ENCODE results near the gene CHST7.

The CHST7 gene

DNA sequence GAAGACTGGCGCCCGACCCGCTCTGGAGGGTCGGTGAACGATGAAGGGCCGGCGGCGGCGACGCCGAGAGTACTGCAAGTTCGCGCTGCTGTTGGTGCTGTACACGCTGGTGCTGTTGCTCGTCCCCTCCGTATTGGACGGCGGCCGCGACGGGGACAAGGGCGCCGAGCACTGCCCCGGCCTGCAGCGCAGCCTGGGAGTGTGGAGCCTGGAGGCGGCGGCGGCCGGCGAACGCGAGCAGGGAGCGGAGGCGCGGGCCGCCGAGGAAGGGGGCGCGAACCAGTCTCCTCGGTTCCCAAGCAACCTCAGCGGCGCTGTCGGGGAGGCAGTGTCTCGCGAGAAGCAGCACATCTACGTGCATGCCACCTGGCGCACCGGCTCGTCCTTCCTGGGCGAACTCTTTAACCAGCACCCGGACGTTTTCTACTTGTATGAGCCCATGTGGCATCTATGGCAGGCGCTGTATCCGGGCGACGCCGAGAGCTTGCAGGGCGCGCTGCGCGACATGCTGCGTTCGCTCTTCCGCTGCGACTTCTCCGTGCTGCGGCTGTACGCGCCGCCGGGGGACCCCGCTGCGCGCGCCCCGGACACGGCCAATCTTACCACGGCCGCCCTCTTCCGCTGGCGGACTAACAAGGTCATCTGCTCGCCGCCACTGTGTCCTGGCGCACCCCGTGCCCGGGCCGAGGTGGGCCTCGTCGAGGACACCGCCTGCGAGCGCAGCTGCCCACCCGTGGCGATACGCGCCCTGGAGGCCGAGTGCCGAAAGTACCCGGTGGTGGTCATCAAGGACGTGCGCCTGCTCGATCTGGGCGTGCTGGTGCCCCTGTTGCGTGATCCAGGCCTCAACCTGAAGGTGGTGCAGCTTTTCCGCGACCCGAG, 568 bp downstream of the CHST7 start:
- DNase-seq = no peak

GRCh38 chrX:46574774-46575381, 1.3 kb downstream of the CHST7 start:
- DNase-seq = no peak

DNA sequence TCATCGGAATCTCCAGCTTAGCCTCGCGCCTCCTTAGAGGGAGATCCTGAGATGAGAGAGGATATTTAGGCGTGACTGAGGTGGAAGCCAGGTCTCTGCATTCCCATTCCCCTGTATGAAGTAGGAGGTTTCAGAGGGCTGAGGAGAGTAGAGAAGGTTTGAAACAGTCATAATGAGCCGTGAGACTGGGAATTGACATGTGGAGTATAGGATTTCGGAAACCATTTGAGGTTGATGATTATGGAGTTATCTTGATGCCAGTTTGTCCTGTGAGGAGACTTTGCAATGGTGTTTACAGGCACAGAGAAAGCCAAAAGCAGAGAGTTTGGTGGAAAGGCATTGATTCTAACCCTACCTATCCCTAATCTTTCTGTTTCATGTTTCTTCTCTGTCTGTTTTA, 2.0 kb downstream of the CHST7 start:
- no peak for DNase-seq

DNA sequence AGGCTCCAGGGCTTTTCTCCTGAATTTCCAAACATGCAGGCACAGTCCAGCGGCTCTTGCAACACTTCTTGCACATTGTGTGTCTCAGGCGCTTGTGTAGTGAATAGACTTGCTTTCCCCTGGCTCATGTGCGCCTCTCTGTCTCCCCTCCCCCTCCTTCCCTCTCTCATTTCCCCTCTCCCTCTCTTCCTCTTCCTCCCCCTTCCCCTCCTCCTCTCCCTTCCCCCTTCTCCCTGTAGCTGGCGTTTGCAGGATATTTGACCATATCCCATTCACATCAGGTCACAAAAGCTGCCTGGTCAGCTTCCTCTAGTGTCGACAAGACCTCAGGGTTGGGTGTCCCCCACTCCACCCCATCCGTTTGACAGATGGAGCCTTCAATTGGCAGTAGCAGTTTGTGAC, 2.4 kb downstream of the CHST7 start:
- no peak for DNase-seq

DNA sequence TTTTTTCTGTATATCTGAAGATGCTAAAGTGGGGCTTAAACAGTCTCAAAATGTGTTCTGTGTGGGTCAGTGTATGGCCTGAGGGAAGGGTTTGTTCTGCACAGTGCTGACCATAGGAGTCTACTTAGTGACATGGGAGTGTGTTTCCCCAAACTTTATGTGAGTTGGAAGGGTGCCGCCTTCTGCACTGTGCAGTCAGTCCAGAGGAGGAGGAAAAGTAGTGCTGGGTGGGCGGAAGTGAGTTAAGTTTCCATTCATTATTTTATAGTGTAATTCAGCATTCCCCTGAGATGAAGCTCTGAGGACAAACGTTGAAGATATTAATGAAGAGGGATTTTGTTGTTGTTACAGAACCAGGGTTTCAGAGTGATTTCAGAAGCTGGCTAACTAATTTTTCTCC, 2.9 kb downstream of the CHST7 start:
- DNase-seq = no peak

- no peak for DNase-seq
Observed at GRCh38 chrX:46577221-46578005, 3.8 kb downstream of the CHST7 start.

DNA sequence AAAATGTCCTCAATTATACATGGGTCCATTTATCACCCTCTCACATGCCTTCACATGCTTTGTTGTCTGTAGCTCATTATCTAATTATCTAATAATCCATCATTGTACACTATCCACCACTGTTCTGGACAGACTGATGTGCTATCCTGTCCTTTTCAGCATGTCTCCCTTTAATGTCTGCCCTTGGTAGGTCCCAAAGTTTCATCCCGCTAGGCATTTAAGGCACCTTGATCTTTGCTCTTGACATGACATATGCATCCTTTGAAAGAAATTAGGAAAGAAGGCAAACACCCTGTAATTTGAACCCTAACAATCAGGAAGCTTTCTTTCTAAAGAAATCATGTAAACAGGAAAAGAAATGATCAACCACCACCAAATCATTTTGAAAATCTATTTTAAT, 5.7 kb downstream of the CHST7 start:
- DNase-seq = no peak

GRCh38 chrX:46580613-46581012, 7.0 kb downstream of the CHST7 start:
- no peak for DNase-seq

DNA sequence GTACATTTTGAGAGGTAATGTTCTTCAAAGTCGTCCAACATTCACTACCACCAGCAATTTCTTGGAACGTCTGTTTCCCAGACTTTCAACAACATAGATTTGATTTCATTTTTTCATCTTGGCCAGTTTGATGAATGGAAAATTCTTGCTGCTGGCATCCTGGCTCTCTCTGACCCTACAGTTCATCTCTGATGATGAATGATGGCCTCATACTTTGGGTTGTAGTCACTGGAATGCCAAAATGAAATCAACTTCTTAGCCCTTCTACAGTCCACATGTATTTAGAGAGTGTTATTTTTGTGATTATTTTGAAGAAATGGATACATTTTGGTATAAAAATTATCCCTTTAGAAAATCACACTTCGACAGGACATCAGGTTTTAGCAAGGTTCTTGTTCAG, 8.8 kb downstream of the CHST7 start:
- no peak for DNase-seq

GRCh38 chrX:46582966-46583365, 9.4 kb downstream of the CHST7 start:
- DNase-seq = no peak

- no peak for DNase-seq
Observed at GRCh38 chrX:46584736-46585135, 11.2 kb downstream of the CHST7 start.

DNA sequence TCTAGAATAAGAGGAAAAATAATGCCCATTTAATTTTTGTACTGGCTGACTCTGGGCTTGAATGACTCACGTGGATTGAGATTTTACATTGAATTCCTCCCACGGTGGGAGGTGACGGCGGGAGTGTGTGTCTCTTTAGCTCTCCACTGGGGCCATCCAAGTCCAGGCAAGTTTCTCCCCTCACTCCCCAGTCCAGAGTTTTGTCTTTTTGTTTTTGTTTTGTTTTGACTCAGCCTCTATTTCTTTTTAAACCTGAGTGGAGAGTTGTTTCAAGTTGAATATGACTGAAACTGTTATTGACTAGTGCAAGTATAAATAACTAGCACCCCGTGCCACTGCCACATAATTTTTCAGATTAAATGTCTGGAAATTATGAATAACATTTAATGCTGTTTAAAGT, 13.6 kb downstream of the CHST7 start:
- DNase-seq = no peak

DNA sequence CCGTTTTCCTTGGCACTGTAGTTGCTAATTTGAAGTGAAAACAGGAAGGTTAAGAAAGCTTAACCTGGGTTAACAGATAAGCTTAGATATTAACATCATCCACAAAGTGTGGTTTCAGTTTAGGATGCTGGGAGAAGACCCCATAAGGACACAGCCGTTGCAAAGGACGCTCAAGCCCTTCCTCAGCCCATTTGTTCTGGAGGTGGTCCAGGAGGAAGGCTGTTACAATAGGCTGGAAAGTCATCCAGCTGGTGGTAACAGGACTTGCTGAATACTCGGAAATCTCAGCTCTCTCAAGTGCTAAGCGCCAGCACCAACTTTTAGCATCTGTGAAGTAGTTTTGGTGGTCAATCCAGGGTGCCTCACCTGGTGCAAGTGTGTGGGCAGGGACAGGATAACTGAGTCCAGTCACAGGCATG, 14.2 kb downstream of the CHST7 start:
- DNase-seq = no peak

GRCh38 chrX:46588263-46588662, 14.7 kb downstream of the CHST7 start:
- no peak for DNase-seq

DNA sequence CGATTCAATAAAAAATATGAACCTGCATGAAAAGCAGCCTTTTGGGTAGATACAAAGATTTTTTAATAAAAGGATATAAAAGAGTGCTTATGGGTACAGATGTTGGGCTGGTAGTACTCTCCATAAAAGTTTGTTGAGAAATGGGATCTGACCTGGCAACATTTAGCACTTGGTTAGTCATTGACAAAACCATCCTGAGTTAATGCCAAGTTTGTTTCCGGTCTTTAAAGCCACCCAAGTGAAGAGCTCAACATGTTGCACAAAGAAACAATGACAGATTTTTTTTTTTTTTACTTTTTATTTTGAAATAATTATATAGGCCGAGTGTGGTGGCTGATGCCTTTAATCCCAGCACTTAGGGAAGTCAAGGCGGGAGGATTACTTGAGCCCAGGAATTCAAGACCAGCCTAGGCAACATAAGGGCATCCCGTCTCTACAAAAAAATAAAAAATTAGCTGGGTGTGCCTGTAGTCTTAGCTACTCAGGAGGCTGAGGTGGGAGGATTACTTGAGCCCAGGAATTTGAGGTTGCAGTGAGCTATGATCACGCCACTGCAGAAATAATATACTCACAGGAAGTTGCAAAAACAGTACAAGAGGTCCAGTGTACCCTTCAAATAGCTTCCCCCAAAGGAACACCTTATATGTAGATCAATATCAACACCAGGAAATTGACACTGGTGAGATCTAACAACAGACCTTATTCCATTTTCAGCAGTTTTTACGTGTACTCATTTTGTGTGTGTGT, 16.6 kb downstream of the CHST7 start:
- no peak for DNase-seq

- no peak for DNase-seq
Observed at GRCh38 chrX:46595084-46595483, 21.5 kb downstream of the CHST7 start.

GRCh38 chrX:46597208-46597607, 23.6 kb downstream of the CHST7 start:
- DNase-seq = no peak

GRCh38 chrX:46597771-46598170, 24.2 kb downstream of the CHST7 start:
- no peak for DNase-seq

GRCh38 chrX:46599051-46599560, 25.5 kb downstream of the CHST7 start:
- no peak for DNase-seq

- DNase-seq = no peak
Observed at GRCh38 chrX:46601283-46601682, 27.7 kb downstream of the CHST7 start.

- no peak for DNase-seq
Observed at GRCh38 chrX:46602468-46603102, 29.0 kb downstream of the CHST7 start.

DNA sequence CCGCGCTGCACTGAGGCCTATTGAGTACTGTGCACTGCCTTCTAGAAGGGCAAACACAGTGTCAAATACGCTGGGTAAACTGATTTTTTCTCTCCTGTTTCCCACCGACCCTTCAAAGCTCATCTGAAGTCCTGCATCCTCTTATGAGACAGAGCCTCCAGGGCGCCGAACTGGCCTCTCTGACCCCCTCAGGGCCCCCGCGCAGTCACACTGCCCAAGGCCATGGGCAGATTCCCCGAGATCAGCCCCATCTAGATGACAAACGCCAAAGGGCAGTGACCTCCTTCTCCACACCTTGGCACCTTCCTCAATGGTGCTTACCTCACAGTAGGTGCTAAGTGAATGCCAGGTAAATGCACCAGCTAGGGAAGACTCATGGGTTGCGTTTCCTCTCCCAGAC, 34.4 kb downstream of the CHST7 start:
- DNase-seq = no peak
